Urothelium cell line (cell line): ENCODE results near the gene CXCR2.

Source experiments
- DNase-seq: peaks from one replicate; pipeline ENCODE4 v3.0.0; 2011; ENCODE audit warnings: low spot score, mixed read lengths
- FAIRE-seq: peaks from 2 replicates; lab custom pipeline; 2011; peaks lifted over from hg19 to GRCh38; lab: Jason Lieb, UNC

Gene CXCR2

GRCh38 chr2:218180467-218181114 is 54.8 kb downstream of the CXCR2 start:
- FAIRE-seq (peak; percentile 63), DNase-seq (no peak)

DNA sequence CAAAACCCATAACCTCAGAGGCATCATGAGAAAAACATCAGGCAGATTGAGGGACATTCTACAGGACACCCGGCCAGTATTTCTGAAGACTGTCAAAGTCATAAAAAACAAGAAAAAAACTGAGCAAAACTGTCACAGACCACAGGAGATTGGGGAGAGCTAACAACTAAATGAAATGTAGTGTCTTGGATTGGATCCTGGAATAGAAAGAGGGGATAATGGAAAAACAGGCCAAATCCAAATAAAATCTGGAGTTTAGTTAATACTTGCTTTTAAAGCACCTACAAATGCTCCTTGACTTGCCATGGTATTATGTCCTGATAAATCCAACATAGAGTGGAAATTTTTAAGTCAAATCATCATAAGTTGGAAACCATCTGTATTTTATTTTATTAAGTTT is 58.5 kb downstream of the CXCR2 start:
- no peak for FAIRE-seq
- no peak for DNase-seq

GRCh38 chr2:218186355-218186766 is 60.5 kb downstream of the CXCR2 start:
- DNase-seq = peak; percentile 80
- FAIRE-seq = no peak
